Liver (tissue), 9 donors: ENCODE data around the gene DIS3L2. TPM values are rescaled to one million over a fixed set of nuclear protein-coding genes. Genes with fewer than 3 reads are reported as not detected.

Experiments used
- DNase-seq: peaks from one replicate; pipeline ENCODE4 v3.0.0-alpha.2; 2017; ENCODE audit warnings: low spot score
- H3K27ac ChIP-seq, 2 donors: one replicate each; pipeline ENCODE4 v1.7.0; 2013; ENCODE audit warnings: inconsistent platforms in 2 of 2, low read length in 2 of 2, control low read depth in 1 of 2, low read depth in 1 of 2, mild to moderate bottlenecking in 1 of 2
- H3K27me3 ChIP-seq, 4 donors: one replicate each; pipeline versions ENCODE4 v1.6.1 to v1.7.0; 2013; ENCODE audit warnings: low read length in 3 of 4, inconsistent platforms in 1 of 4, mild to moderate bottlenecking in 1 of 4, moderate library complexity in 1 of 4; ENCODE audit not compliant: control insufficient read depth in 4 of 4, insufficient read depth in 4 of 4
- H3K36me3 ChIP-seq, 4 donors: one replicate each; pipeline versions ENCODE4 v1.6.1 to v1.7.0; 2013; ENCODE audit warnings: low read length in 3 of 4, mild to moderate bottlenecking in 3 of 4, low read depth in 1 of 4, moderate library complexity in 1 of 4; ENCODE audit not compliant: control insufficient read depth in 4 of 4, insufficient read depth in 3 of 4
- H3K4me1 ChIP-seq, 4 donors: one replicate each; pipeline versions ENCODE4 v1.6.1 to v1.7.0; 2013; ENCODE audit warnings: low read length in 3 of 4, mild to moderate bottlenecking in 3 of 4, moderate library complexity in 1 of 4; ENCODE audit not compliant: control insufficient read depth in 4 of 4, insufficient read depth in 4 of 4
- H3K4me3 ChIP-seq, 3 donors: one replicate each; pipeline versions ENCODE4 v1.6.1 to v1.7.0; 2013; ENCODE audit warnings: low read length in 3 of 3, control low read depth in 1 of 3, low read depth in 1 of 3, mild to moderate bottlenecking in 1 of 3
- H3K9ac ChIP-seq, 2 donors: one replicate each; pipeline ENCODE4 v1.7.0; 2013; ENCODE audit warnings: low read length in 2 of 2, mild to moderate bottlenecking in 2 of 2, moderate library complexity in 2 of 2, control low read depth in 1 of 2, low read depth in 1 of 2
- H3K9me3 ChIP-seq, 4 donors: one replicate each; pipeline versions ENCODE4 v1.6.1 to v1.7.0; 2013; ENCODE audit warnings: low read length in 3 of 4; ENCODE audit not compliant: control insufficient read depth in 4 of 4
- CTCF ChIP-seq: fragments of 150-350 bp; IDR thresholded peaks from 2 replicates; pipeline ENCODE4 v1.5.1; 2017; ENCODE audit warnings: improper control_type of control experiment, low read depth, low read length; ENCODE audit not compliant: missing input control
- EGR1 ChIP-seq, 2 donors: IDR thresholded peaks; 2 replicates each; pipeline ENCODE4 v1.6.1; 2016 to 2018; ENCODE audit warnings: antibody characterized with exemption in 2 of 2, low read depth in 2 of 2
- FOXA1 ChIP-seq: IDR thresholded peaks from 2 replicates; pipeline ENCODE4 v1.6.1; 2016; ENCODE audit warnings: antibody characterized with exemption
- FOXA2 ChIP-seq: IDR thresholded peaks from 2 replicates; pipeline ENCODE4 v1.6.1; 2016; ENCODE audit warnings: antibody characterized with exemption
- GABPA ChIP-seq, 2 donors: IDR thresholded peaks in 1 of 2; conservative IDR thresholded peaks in 1 of 2; 2 replicates each; pipeline ENCODE4 v1.6.1; 2016; ENCODE audit warnings: antibody characterized with exemption in 2 of 2, mild to moderate bottlenecking in 1 of 2, moderate library complexity in 1 of 2
- HNF4A ChIP-seq, 2 donors: conservative IDR thresholded peaks; 2 replicates each; pipeline ENCODE4 v1.6.1; 2016; ENCODE audit warnings: antibody characterized with exemption in 2 of 2, mild to moderate bottlenecking in 2 of 2
- HNF4G ChIP-seq: IDR thresholded peaks from 2 replicates; pipeline ENCODE4 v1.6.1; 2016; ENCODE audit warnings: antibody characterized with exemption
- JUND ChIP-seq, 2 donors: IDR thresholded peaks; 2 replicates each; pipeline ENCODE4 v1.6.1; 2016; ENCODE audit warnings: antibody characterized with exemption in 2 of 2
- NR2F2 ChIP-seq: IDR thresholded peaks from 2 replicates; pipeline ENCODE4 v1.6.1; 2016; ENCODE audit warnings: antibody characterized with exemption
- RAD21 ChIP-seq, 2 donors: IDR thresholded peaks; 2 replicates each; pipeline ENCODE4 v1.6.1; 2016; ENCODE audit warnings: antibody characterized with exemption in 2 of 2, mild to moderate bottlenecking in 2 of 2
- REST ChIP-seq: IDR thresholded peaks from 2 replicates; pipeline ENCODE4 v1.6.1; 2016; ENCODE audit warnings: antibody characterized with exemption, mild to moderate bottlenecking
- RXRA ChIP-seq, 2 donors: IDR thresholded peaks; 2 replicates each; pipeline ENCODE4 v1.6.1; 2017 to 2018; ENCODE audit warnings: antibody characterized with exemption in 2 of 2, mild to moderate bottlenecking in 1 of 2
- SP1 ChIP-seq: IDR thresholded peaks from 2 replicates; pipeline ENCODE4 v1.6.1; 2018; ENCODE audit warnings: antibody characterized with exemption, mild to moderate bottlenecking
- TAF1 ChIP-seq: conservative IDR thresholded peaks from 2 replicates; pipeline ENCODE4 v1.6.1; 2016; ENCODE audit warnings: antibody characterized with exemption, mild to moderate bottlenecking
- YY1 ChIP-seq: IDR thresholded peaks from 2 replicates; pipeline ENCODE4 v1.6.1; 2016; ENCODE audit warnings: antibody characterized with exemption, mild to moderate bottlenecking
- ZBTB33 ChIP-seq: IDR thresholded peaks from 2 replicates; pipeline ENCODE4 v1.6.1; 2016; ENCODE audit warnings: antibody characterized with exemption
- WGBS: extraction: QIAGEN DNeasy Blood & Tissue Kit; methylation state at CpG from one replicate; pipeline ENCODE4 v1.1.7; 2013; 5-methylcytosine and 5-hydroxymethylcytosine counted together
- polyA plus RNA-seq, 2 donors: library from polyadenylated mRNA; stranded (reverse) in 1 of 2; unstranded in 1 of 2; fragments of 200-250 nt in 1 of 2; fragments of >200 nt in 1 of 2; fragmentation: Nextera tagmentation in 1 of 2; extraction: Ambion mirVana in 1 of 2; gene quantifications; one replicate each; pipeline versions ENCODE4 v1.2.1 to v1.2.3, GENCODE V29; 2013 to 2015
- total RNA-seq, 2 donors: library from RNA; depleted of rRNA; stranded (reverse); fragments of >200 nt; gene quantifications; one replicate each; pipeline ENCODE4 v1.2.3, GENCODE V29; 2014
- TF ChIP-seq, protein P1 (sequence below): IDR thresholded peaks from 2 replicates; pipeline ENCODE4 v1.6.1; 2016; ENCODE audit warnings: antibody characterized with exemption
- TF ChIP-seq, protein P2 (sequence below): IDR thresholded peaks from 2 replicates; pipeline ENCODE4 v1.6.1; 2016; ENCODE audit warnings: antibody characterized with exemption
- donor health status: healthy.
- donor health status: healthy.
- donor health status: healthy.
- donor health status: healthy.
- donor health status: healthy.

DIS3L2 gene
- total and polyA plus RNA-seq, 4 donors = 5.7 to 21.5 (median 8.8) TPM

- no peak for DNase-seq
- H3K4me3 ChIP-seq = no peak overlapping the region
- peaks cover 0 to 4% (median 0%) of the 10 kb centered on the region in 4 donors for H3K36me3 ChIP-seq
- no peaks in the 10 kb centered on the region for H3K27me3 ChIP-seq
- no peak overlapping the region for H3K27ac ChIP-seq
- TF ChIP-seq YY1 (no peak), CTCF (no peak), FOXA1 (no peak), HNF4G (no peak), REST (no peak), NR2F2 (no peak), ZBTB33 (no peak), JUND (IDR thresholded peaks at IDR 0.05) (no peak), TAF1 (no peak), RXRA (IDR thresholded peaks at IDR 0.05) (no peak), SP1 (no peak), EGR1 (IDR thresholded peaks at IDR 0.05; ENCODE audit: low read depth in 2 of 2) (no peak), FOXA2 (no peak), RAD21 (IDR thresholded peaks at IDR 0.05) (no peak), HNF4A (conservative IDR thresholded peaks at IDR 0.05) (no peak), GABPA (IDR thresholded peaks at IDR 0.05 in 1 of 2, conservative IDR thresholded peaks at IDR 0.05 in 1 of 2) (no peak)
- TF ChIP-seq, protein P1, sequence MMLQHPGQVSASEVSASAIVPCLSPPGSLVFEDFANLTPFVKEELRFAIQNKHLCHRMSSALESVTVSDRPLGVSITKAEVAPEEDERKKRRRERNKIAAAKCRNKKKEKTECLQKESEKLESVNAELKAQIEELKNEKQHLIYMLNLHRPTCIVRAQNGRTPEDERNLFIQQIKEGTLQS = no peak
- TF ChIP-seq, protein P2, sequence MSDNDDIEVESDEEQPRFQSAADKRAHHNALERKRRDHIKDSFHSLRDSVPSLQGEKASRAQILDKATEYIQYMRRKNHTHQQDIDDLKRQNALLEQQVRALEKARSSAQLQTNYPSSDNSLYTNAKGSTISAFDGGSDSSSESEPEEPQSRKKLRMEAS = no peak
- no peak overlapping the region for H3K9ac ChIP-seq
- WGBS = 96% methylated on average over 4 of the region's 4 CpGs
- no peaks in the 10 kb centered on the region for H3K9me3 ChIP-seq
- peaks cover 0 to 3% (median 2%) of the 10 kb centered on the region in 4 donors for H3K4me1 ChIP-seq
Measured at GRCh38 chr2:232134939-232135338, 173.4 kb downstream of the DIS3L2 start.
